Liver (tissue), 9 donors: ENCODE data around the gene PRRG2. TPM values are rescaled to one million over a fixed set of nuclear protein-coding genes. Genes with fewer than 3 reads are reported as not detected.

ENCODE experiments used
- DNase-seq: peaks from one replicate; pipeline ENCODE4 v3.0.0-alpha.2; 2017; ENCODE audit warnings: low spot score
- H3K27ac ChIP-seq, 2 donors: one replicate each; pipeline ENCODE4 v1.7.0; 2013; ENCODE audit warnings: inconsistent platforms in 2 of 2, low read length in 2 of 2, control low read depth in 1 of 2, low read depth in 1 of 2, mild to moderate bottlenecking in 1 of 2
- H3K27me3 ChIP-seq, 4 donors: one replicate each; pipeline versions ENCODE4 v1.6.1 to v1.7.0; 2013; ENCODE audit warnings: low read length in 3 of 4, inconsistent platforms in 1 of 4, mild to moderate bottlenecking in 1 of 4, moderate library complexity in 1 of 4; ENCODE audit not compliant: control insufficient read depth in 4 of 4, insufficient read depth in 4 of 4
- H3K36me3 ChIP-seq, 4 donors: one replicate each; pipeline versions ENCODE4 v1.6.1 to v1.7.0; 2013; ENCODE audit warnings: low read length in 3 of 4, mild to moderate bottlenecking in 3 of 4, low read depth in 1 of 4, moderate library complexity in 1 of 4; ENCODE audit not compliant: control insufficient read depth in 4 of 4, insufficient read depth in 3 of 4
- H3K4me1 ChIP-seq, 4 donors: one replicate each; pipeline versions ENCODE4 v1.6.1 to v1.7.0; 2013; ENCODE audit warnings: low read length in 3 of 4, mild to moderate bottlenecking in 3 of 4, moderate library complexity in 1 of 4; ENCODE audit not compliant: control insufficient read depth in 4 of 4, insufficient read depth in 4 of 4
- H3K4me3 ChIP-seq, 3 donors: one replicate each; pipeline versions ENCODE4 v1.6.1 to v1.7.0; 2013; ENCODE audit warnings: low read length in 3 of 3, control low read depth in 1 of 3, low read depth in 1 of 3, mild to moderate bottlenecking in 1 of 3
- H3K9ac ChIP-seq, 2 donors: one replicate each; pipeline ENCODE4 v1.7.0; 2013; ENCODE audit warnings: low read length in 2 of 2, mild to moderate bottlenecking in 2 of 2, moderate library complexity in 2 of 2, control low read depth in 1 of 2, low read depth in 1 of 2
- H3K9me3 ChIP-seq, 4 donors: one replicate each; pipeline versions ENCODE4 v1.6.1 to v1.7.0; 2013; ENCODE audit warnings: low read length in 3 of 4; ENCODE audit not compliant: control insufficient read depth in 4 of 4
- CTCF ChIP-seq: fragments of 150-350 bp; IDR thresholded peaks from 2 replicates; pipeline ENCODE4 v1.5.1; 2017; ENCODE audit warnings: improper control_type of control experiment, low read depth, low read length; ENCODE audit not compliant: missing input control
- EGR1 ChIP-seq, 2 donors: IDR thresholded peaks; 2 replicates each; pipeline ENCODE4 v1.6.1; 2016 to 2018; ENCODE audit warnings: antibody characterized with exemption in 2 of 2, low read depth in 2 of 2
- FOXA2 ChIP-seq: IDR thresholded peaks from 2 replicates; pipeline ENCODE4 v1.6.1; 2016; ENCODE audit warnings: antibody characterized with exemption
- GABPA ChIP-seq, 2 donors: IDR thresholded peaks in 1 of 2; conservative IDR thresholded peaks in 1 of 2; 2 replicates each; pipeline ENCODE4 v1.6.1; 2016; ENCODE audit warnings: antibody characterized with exemption in 2 of 2, mild to moderate bottlenecking in 1 of 2, moderate library complexity in 1 of 2
- HNF4A ChIP-seq, 2 donors: conservative IDR thresholded peaks; 2 replicates each; pipeline ENCODE4 v1.6.1; 2016; ENCODE audit warnings: antibody characterized with exemption in 2 of 2, mild to moderate bottlenecking in 2 of 2
- HNF4G ChIP-seq: IDR thresholded peaks from 2 replicates; pipeline ENCODE4 v1.6.1; 2016; ENCODE audit warnings: antibody characterized with exemption
- JUND ChIP-seq, 2 donors: IDR thresholded peaks; 2 replicates each; pipeline ENCODE4 v1.6.1; 2016; ENCODE audit warnings: antibody characterized with exemption in 2 of 2
- NR2F2 ChIP-seq: IDR thresholded peaks from 2 replicates; pipeline ENCODE4 v1.6.1; 2016; ENCODE audit warnings: antibody characterized with exemption
- RAD21 ChIP-seq, 2 donors: IDR thresholded peaks; 2 replicates each; pipeline ENCODE4 v1.6.1; 2016; ENCODE audit warnings: antibody characterized with exemption in 2 of 2, mild to moderate bottlenecking in 2 of 2
- RXRA ChIP-seq, 2 donors: IDR thresholded peaks; 2 replicates each; pipeline ENCODE4 v1.6.1; 2017 to 2018; ENCODE audit warnings: antibody characterized with exemption in 2 of 2, mild to moderate bottlenecking in 1 of 2
- SP1 ChIP-seq: IDR thresholded peaks from 2 replicates; pipeline ENCODE4 v1.6.1; 2018; ENCODE audit warnings: antibody characterized with exemption, mild to moderate bottlenecking
- YY1 ChIP-seq: IDR thresholded peaks from 2 replicates; pipeline ENCODE4 v1.6.1; 2016; ENCODE audit warnings: antibody characterized with exemption, mild to moderate bottlenecking
- ZBTB33 ChIP-seq: IDR thresholded peaks from 2 replicates; pipeline ENCODE4 v1.6.1; 2016; ENCODE audit warnings: antibody characterized with exemption
- WGBS: extraction: QIAGEN DNeasy Blood & Tissue Kit; methylation state at CpG from one replicate; pipeline ENCODE4 v1.1.7; 2013; 5-methylcytosine and 5-hydroxymethylcytosine counted together
- polyA plus RNA-seq, 2 donors: library from polyadenylated mRNA; stranded (reverse) in 1 of 2; unstranded in 1 of 2; fragments of 200-250 nt in 1 of 2; fragments of >200 nt in 1 of 2; fragmentation: Nextera tagmentation in 1 of 2; extraction: Ambion mirVana in 1 of 2; gene quantifications; one replicate each; pipeline versions ENCODE4 v1.2.1 to v1.2.3, GENCODE V29; 2013 to 2015
- total RNA-seq, 2 donors: library from RNA; depleted of rRNA; stranded (reverse); fragments of >200 nt; gene quantifications; one replicate each; pipeline ENCODE4 v1.2.3, GENCODE V29; 2014
- TF ChIP-seq, protein P1 (sequence below): IDR thresholded peaks from 2 replicates; pipeline ENCODE4 v1.6.1; 2016; ENCODE audit warnings: antibody characterized with exemption, mild to moderate bottlenecking
- TF ChIP-seq, protein P2 (sequence below): IDR thresholded peaks from 2 replicates; pipeline ENCODE4 v1.6.1; 2016; ENCODE audit warnings: antibody characterized with exemption
- donor health status: healthy.
- donor health status: healthy.
- donor health status: healthy.
- donor health status: healthy.
- donor health status: healthy.

Gene PRRG2
- total and polyA plus RNA-seq, 4 donors = 1.1 to 2.8 (median 2.1) TPM

DNA sequence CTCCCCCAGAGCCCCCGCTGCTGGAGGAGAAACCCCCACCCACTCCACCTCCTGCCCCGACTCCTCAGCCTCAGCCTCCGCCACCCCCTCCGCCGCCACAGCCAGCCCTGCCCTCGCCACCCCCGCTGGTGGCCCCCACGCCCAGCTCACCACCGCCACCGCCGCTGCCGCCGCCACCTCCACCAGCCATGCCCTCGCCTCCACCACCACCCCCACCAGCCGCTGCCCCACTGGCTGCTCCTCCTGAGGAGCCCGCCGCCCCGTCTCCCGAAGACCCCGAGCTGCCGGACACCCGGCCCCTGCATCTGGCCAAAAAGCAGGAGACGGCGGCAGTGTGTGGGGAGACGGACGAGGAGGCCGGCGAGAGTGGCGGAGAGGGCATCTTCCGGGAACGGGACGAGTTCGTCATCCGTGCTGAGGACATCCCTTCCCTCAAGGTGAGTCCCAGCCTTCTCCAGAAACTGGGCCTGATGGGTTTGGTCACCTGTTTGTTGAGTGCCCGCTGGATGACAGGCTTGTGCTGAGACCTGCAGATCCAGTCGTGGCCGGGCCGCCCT is 20.4 kb downstream of the PRRG2 start:
- Histone ChIP-seq H3K27ac (no peak overlapping the region), H3K4me3 (no peak overlapping the region), H3K9ac (no peak overlapping the region), H3K36me3 (peaks cover 20 to 34% (median 22%) of the 10 kb centered on the region in 4 donors), H3K27me3 (no peaks in the 10 kb centered on the region), H3K9me3 (no peaks in the 10 kb centered on the region), H3K4me1 (no peaks in the 10 kb centered on the region)
- TF ChIP-seq EGR1 (IDR thresholded peaks at IDR 0.05; ENCODE audit: low read depth in 2 of 2) (no peak), NR2F2 (no peak), GABPA (IDR thresholded peaks at IDR 0.05 in 1 of 2, conservative IDR thresholded peaks at IDR 0.05 in 1 of 2) (no peak), ZBTB33 (no peak), CTCF (no peak), HNF4A (conservative IDR thresholded peaks at IDR 0.05) (no peak), FOXA2 (no peak), YY1 (no peak), HNF4G (no peak), RAD21 (IDR thresholded peaks at IDR 0.05) (no peak), RXRA (IDR thresholded peaks at IDR 0.05) (no peak), SP1 (no peak)
- TF ChIP-seq, protein P1, sequence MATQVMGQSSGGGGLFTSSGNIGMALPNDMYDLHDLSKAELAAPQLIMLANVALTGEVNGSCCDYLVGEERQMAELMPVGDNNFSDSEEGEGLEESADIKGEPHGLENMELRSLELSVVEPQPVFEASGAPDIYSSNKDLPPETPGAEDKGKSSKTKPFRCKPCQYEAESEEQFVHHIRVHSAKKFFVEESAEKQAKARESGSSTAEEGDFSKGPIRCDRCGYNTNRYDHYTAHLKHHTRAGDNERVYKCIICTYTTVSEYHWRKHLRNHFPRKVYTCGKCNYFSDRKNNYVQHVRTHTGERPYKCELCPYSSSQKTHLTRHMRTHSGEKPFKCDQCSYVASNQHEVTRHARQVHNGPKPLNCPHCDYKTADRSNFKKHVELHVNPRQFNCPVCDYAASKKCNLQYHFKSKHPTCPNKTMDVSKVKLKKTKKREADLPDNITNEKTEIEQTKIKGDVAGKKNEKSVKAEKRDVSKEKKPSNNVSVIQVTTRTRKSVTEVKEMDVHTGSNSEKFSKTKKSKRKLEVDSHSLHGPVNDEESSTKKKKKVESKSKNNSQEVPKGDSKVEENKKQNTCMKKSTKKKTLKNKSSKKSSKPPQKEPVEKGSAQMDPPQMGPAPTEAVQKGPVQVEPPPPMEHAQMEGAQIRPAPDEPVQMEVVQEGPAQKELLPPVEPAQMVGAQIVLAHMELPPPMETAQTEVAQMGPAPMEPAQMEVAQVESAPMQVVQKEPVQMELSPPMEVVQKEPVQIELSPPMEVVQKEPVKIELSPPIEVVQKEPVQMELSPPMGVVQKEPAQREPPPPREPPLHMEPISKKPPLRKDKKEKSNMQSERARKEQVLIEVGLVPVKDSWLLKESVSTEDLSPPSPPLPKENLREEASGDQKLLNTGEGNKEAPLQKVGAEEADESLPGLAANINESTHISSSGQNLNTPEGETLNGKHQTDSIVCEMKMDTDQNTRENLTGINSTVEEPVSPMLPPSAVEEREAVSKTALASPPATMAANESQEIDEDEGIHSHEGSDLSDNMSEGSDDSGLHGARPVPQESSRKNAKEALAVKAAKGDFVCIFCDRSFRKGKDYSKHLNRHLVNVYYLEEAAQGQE = no peak
- WGBS = 98% methylated on average over 38 of the region's 38 CpGs
- DNase-seq = no peak

DNA sequence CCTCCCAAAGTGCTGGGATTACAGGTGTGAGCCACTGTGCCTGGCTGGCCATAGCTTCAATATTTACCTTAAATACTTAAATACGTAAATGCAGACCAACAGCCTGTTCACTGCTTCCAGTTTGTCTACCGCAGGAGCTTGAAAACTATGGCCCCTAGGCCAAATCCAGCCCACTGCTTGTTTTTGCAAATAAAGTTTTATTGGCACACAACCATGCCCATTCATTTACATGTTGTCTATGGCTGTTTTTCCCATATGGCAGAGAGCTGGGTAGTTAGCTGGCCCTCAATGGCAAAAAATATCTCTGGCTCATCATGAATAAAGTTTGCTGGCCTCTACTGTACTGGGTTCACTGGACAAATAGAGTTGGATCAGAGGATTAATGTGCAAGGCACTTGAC is 21.7 kb downstream of the PRRG2 start:
- Histone ChIP-seq H3K27ac (no peak overlapping the region), H3K4me1 (no peaks in the 10 kb centered on the region), H3K9ac (no peak overlapping the region), H3K9me3 (no peaks in the 10 kb centered on the region), H3K27me3 (no peaks in the 10 kb centered on the region), H3K36me3 (peaks cover 13 to 32% (median 22%) of the 10 kb centered on the region in 4 donors), H3K4me3 (no peak overlapping the region)
- no peak for DNase-seq
- TF ChIP-seq YY1 = no peak
- no peak for TF ChIP-seq ZBTB33
- no peak for TF ChIP-seq JUND (IDR thresholded peaks at IDR 0.05)
- no peak for TF ChIP-seq GABPA (IDR thresholded peaks at IDR 0.05 in 1 of 2, conservative IDR thresholded peaks at IDR 0.05 in 1 of 2)
- no peak for TF ChIP-seq EGR1 (IDR thresholded peaks at IDR 0.05; ENCODE audit: low read depth in 2 of 2)
- TF ChIP-seq CTCF = no peak
- TF ChIP-seq, protein P1 = no peak
- TF ChIP-seq, protein P2, sequence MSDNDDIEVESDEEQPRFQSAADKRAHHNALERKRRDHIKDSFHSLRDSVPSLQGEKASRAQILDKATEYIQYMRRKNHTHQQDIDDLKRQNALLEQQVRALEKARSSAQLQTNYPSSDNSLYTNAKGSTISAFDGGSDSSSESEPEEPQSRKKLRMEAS = no peak
- 96% methylated on average over 2 of the region's 2 CpGs for WGBS
